Heart left ventricle (tissue), 16 donors: ENCODE measurements around the gene CTU1. TPM values are rescaled to one million over a fixed set of nuclear protein-coding genes. Genes with fewer than 3 reads are reported as not detected.

Source experiments
- ATAC-seq, 4 donors: fragments of 200-7000 bp; cut with Tn5 transposase; one replicate each; pipeline ENCODE4 v1.9.1; 2020 to 2022; ENCODE audit warnings: moderate library complexity in 4 of 4, mild to moderate bottlenecking in 3 of 4, moderate number of reproducible peaks in 1 of 4
- DNase-seq, 5 donors: peaks; one replicate each; pipeline ENCODE4 v3.0.0-alpha.2; 2020
- H3K27ac ChIP-seq, 12 donors: fragments of 200-600 bp; sonication (generic) in 4 of 12; one replicate each; pipeline versions ENCODE4 v1.5.0 to v1.8.0; 2016 to 2022; ENCODE audit warnings: mild to moderate bottlenecking in 2 of 12
- H3K27me3 ChIP-seq, 9 donors: fragments of 200-600 bp; sonication (generic) in 2 of 9; one replicate each; pipeline versions ENCODE4 v1.5.1 to v1.8.0; 2016 to 2022; ENCODE audit warnings: mild to moderate bottlenecking in 3 of 9
- H3K36me3 ChIP-seq, 9 donors: fragments of 200-600 bp; sonication (generic) in 2 of 9; one replicate each; pipeline versions ENCODE4 v1.5.0 to v1.8.0; 2018 to 2022; ENCODE audit warnings: mild to moderate bottlenecking in 2 of 9
- H3K4me1 ChIP-seq, 12 donors: fragments of 200-600 bp; sonication (generic) in 4 of 12; one replicate each; pipeline versions ENCODE4 v1.5.0 to v1.8.0; 2016 to 2022; ENCODE audit warnings: mild to moderate bottlenecking in 3 of 12
- H3K4me3 ChIP-seq, 12 donors: fragments of 200-600 bp; sonication (generic) in 4 of 12; one replicate each; pipeline versions ENCODE4 v1.5.0 to v1.8.0; 2017 to 2022; ENCODE audit warnings: mild to moderate bottlenecking in 9 of 12, moderate library complexity in 4 of 12
- H3K9me3 ChIP-seq, 12 donors: fragments of 200-600 bp; sonication (generic) in 4 of 12; one replicate each; pipeline versions ENCODE4 v1.5.0 to v1.8.0; 2016 to 2022; ENCODE audit warnings: mild to moderate bottlenecking in 1 of 12
- CTCF ChIP-seq, 12 donors: fragments of 200-600 bp; sonication (generic) in 4 of 12; IDR thresholded peaks; one replicate each; pipeline versions ENCODE4 v1.5.0 to v1.8.0; 2018 to 2022; ENCODE audit warnings: antibody characterized with exemption in 12 of 12, mild to moderate bottlenecking in 5 of 12
- POLR2A ChIP-seq, 2 donors: fragments of 450-650 bp; IDR thresholded peaks; one replicate each; pipeline ENCODE4 v1.6.1; 2017; ENCODE audit warnings: antibody characterized with exemption in 2 of 2, mild to moderate bottlenecking in 2 of 2, moderate library complexity in 2 of 2
- WGBS, 4 donors: extraction: QIAGEN DNeasy Blood & Tissue Kit in 2 of 4; methylation state at CpG; one replicate each; pipeline versions ENCODE4 v1.1.5 to v1.1.7; 2013 to 2018; 5-methylcytosine and 5-hydroxymethylcytosine counted together
- intact Hi-C, 10 donors: fragments of 100-400 bp; cut with DNase I; formaldehyde crosslinking; loops; one replicate each; pipeline versions ENCODE4 v1.11.1 to v1.14.2; 2022
- polyA plus RNA-seq, 2 donors: library from polyadenylated mRNA; stranded (reverse); fragments of 200-250 nt; gene quantifications; one replicate each; pipeline ENCODE4 v1.2.3, GENCODE V29; 2013
- total RNA-seq, 9 donors: library from RNA; depleted of rRNA in 2 of 9; stranded (reverse); fragments of >200 nt in 2 of 9; fragmentation: NEBNext Ultra II Directional in 3 of 9; extraction: Animal tissue kit (Norgen Biotek cat#: 25700) in 3 of 9; gene quantifications; one replicate each; pipeline versions ENCODE4 v1.1.0 to v1.2.4, GENCODE V29; 2016 to 2023
- donor health status: ischemic (EF 13 %, LVEDD 7.1; RV severe dilation, severe dysfunction).
- donor health status: healthy with polysubstance abuse.
- donor health status: DM: no; HTN: yes; CAD: no.
- donor health status: DM: no; HTN: no; CAD: no.
- donor health status: ischemic (EF 25% LVEDD 6.9; RV normal size, moderate dysfunction).
- donor health status: ischemic (EF 25% LVEDD 5.7; RV mildly dilated, moderate dysfunction).
- donor health status: healthy.
- donor health status: DM: yes; HTN: yes; CAD: no.
- donor health status: ischemic (EF 35%, LVEDD 5.7; RV mildly dilated, moderate dysfunction).
- donor health status: nonischemic (EF 11% LVEDD 7.7; RV severe dilation, severe dysfunction).
- donor health status: DM: yes; HTN: yes; CAD: no.
- donor health status: PGD.
- donor health status: ischemic (EF 29% LVEDD 5.4; RV normal size, mild dysfunction).
- donor health status: nonischemic (EF 23%, LVEDD 6.1; RV moderate dilation, normal function).

CTU1 gene
- total and polyA plus RNA-seq, 11 donors: 1.4 to 11.2 (median 3.9) TPM

GRCh38 chr19:51097166-51097738, 11.0 kb downstream of the CTU1 start:
- Histone ChIP-seq H3K27me3 (no peaks in the 10 kb centered on the region), H3K36me3 (peaks cover 0 to 25% (median 8%) of the 10 kb centered on the region in 9 donors), H3K4me1 (peaks cover 0 to 27% (median 3%) of the 10 kb centered on the region in 12 donors), H3K4me3 (no peak overlapping the region), H3K27ac (no peak overlapping the region), H3K9me3 (no peaks in the 10 kb centered on the region)
- DNase-seq (peak; percentile 45 to 88 (median 63)), ATAC-seq (peak in 3 of 4 donors; percentile 44 to 62 (median 52))
- intact Hi-C loops: loop anchor here in 7 of 10 donors (1.0 to 10.0 kb wide), 5 partner anchors 76 to 165 kb away; partner anchors contain the start of gene KLK10 (in 1 of the 7)
- 9 to 14% (median 12%) methylated on average over 8 of the region's 8 CpGs for WGBS, 4 donors
- TF ChIP-seq POLR2A (IDR thresholded peaks at IDR 0.05): no peak
- peak; percentile 42 to 66 (median 56) for TF ChIP-seq CTCF (IDR thresholded peaks at IDR 0.05)

- peaks cover 0 to 18% (median 7%) of the 10 kb centered on the region in 9 donors for H3K36me3 ChIP-seq
- no peak overlapping the region for H3K4me3 ChIP-seq
- 78 to 84% (median 81%) methylated on average over 6 of the region's 6 CpGs for WGBS, 4 donors
- peaks cover 0 to 27% (median under 1%) of the 10 kb centered on the region in 12 donors for H3K4me1 ChIP-seq
- no peak overlapping the region for H3K27ac ChIP-seq
- no peaks in the 10 kb centered on the region for H3K27me3 ChIP-seq
- no peak for DNase-seq
- TF ChIP-seq POLR2A (IDR thresholded peaks at IDR 0.05) (no peak), CTCF (IDR thresholded peaks at IDR 0.05) (peak in 2 of 12 donors; percentile 5 to 19)
- intact Hi-C loops: loop anchor here in 7 of 10 donors (1.0 to 10.0 kb wide), 5 partner anchors 76 to 164 kb away; partner anchors contain the start of gene KLK10 (in 1 of the 7)
- no peaks in the 10 kb centered on the region for H3K9me3 ChIP-seq
- ATAC-seq: no peak
Measured at GRCh38 chr19:51096473-51097165, 11.6 kb downstream of the CTU1 start.

- H3K27ac ChIP-seq: no peak overlapping the region
- H3K27me3 ChIP-seq: no peaks in the 10 kb centered on the region
- peaks cover 0 to 7% (median 2%) of the 10 kb centered on the region in 9 donors for H3K36me3 ChIP-seq
- WGBS, 4 donors: 25 to 29% (median 26%) methylated on average over 15 of the region's 15 CpGs
- no peaks in the 10 kb centered on the region for H3K9me3 ChIP-seq
- ATAC-seq (no peak), DNase-seq (peak in 1 of 5 donors; percentile 43)
- H3K4me1 ChIP-seq: peaks cover 0 to 23% (median 0%) of the 10 kb centered on the region in 12 donors
- H3K4me3 ChIP-seq: no peak overlapping the region
- intact Hi-C loops: loop anchor here in 9 of 10 donors (1.0 to 10.0 kb wide), 8 partner anchors 67 to 164 kb away; partner anchors contain the start of genes KLK10 (in 2 of the 9) and KLK11 (in 1 of the 9)
- no peak for TF ChIP-seq POLR2A (IDR thresholded peaks at IDR 0.05)
- peak; percentile 48 to 80 (median 64) for TF ChIP-seq CTCF (IDR thresholded peaks at IDR 0.05)
Measured at GRCh38 chr19:51094696-51095279, 13.4 kb downstream of the CTU1 start.
